Posterior cingulate gyrus (tissue), 11 donors: ENCODE results near the gene ELP6.
"Not testable (repeated sequence)": the region's sequence is repeated elsewhere in the genome, so short reads cannot be mapped to it uniquely, and the experiment has no call there.

ENCODE experiments used
- DNase-seq, 10 donors: peaks; one replicate each; pipeline versions ENCODE4 v3.0.0 to v3.0.0-alpha.2; 2020 to 2021; ENCODE audit warnings: mixed read lengths in 3 of 10
- intact Hi-C: fragments of 100-400 bp; cut with DNase I; formaldehyde crosslinking; loops from one replicate; pipeline ENCODE4 v1.15.1; 2023

ELP6 gene

GRCh38 chr3:47475029-47475569 is 38.4 kb downstream of the ELP6 start:
- peak in 1 of 10 donors; percentile 16 for DNase-seq
- intact Hi-C loops = loop anchor here (1.0 to 2.0 kb wide), 2 partner anchors 34 to 54 kb away; no protein-coding TSS in a partner anchor

- DNase-seq = no peak
Measured at GRCh38 chr3:47473391-47473790, 40.1 kb downstream of the ELP6 start.

GRCh38 chr3:47469616-47470015 is 43.9 kb downstream of the ELP6 start:
- no peak for DNase-seq

More at GRCh38 chr3:47473391-47473790, 40.1 kb downstream of the ELP6 start:
- intact Hi-C loops = no loop called here

DNA sequence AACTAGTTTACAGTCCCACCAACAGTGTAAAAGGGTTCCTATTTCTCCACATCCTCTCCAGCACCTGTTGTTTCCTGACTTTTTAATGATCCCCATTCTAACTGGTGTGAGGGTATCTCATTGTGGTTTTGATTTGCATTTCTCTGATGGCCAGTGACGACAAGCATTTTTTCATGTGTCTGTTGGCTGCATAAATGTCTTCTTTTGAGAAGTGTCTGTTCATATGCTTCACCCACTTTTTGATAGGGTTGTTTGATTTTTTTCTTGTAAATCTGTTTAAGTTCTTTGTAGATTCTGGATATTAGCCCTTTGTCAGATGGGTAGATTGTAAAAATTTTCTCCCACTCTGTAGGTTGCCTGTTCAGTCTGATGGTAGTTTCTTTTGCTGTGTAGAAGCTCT is 45.2 kb downstream of the ELP6 start:
- intact Hi-C loops, DNase-seq: not testable (repeated sequence)

More at GRCh38 chr3:47469616-47470015, 43.9 kb downstream of the ELP6 start:
- intact Hi-C loops = no loop called here

GRCh38 chr3:47464588-47464987 is 48.9 kb downstream of the ELP6 start:
- DNase-seq = no peak
- intact Hi-C loops = no loop called here

GRCh38 chr3:47459534-47460085 is 53.9 kb downstream of the ELP6 start:
- intact Hi-C loops, DNase-seq: not testable (repeated sequence)

DNA sequence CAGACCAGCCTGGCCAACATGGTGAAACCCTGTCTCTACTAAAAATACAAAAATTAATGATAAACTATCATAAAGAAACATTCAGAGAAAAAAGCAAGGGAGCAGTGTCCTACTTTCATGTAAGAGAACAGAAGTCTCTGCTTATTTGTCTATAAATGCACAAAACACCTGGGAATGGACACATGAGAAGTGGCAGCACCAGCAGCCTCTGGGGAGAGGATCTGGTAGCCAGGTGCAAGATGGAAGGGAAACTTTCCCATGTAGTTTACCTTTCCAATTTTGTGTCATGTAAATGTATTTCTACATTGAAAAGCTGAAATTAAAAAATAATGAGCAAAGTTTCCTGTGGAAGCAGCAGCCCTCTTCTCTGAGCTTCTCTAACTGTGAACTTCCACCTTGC is 56.5 kb downstream of the ELP6 start:
- intact Hi-C loops = no loop called here
- DNase-seq = no peak

- DNase-seq = no peak
- intact Hi-C loops = no loop called here
Measured at GRCh38 chr3:47455806-47456452, 57.6 kb downstream of the ELP6 start.

DNA sequence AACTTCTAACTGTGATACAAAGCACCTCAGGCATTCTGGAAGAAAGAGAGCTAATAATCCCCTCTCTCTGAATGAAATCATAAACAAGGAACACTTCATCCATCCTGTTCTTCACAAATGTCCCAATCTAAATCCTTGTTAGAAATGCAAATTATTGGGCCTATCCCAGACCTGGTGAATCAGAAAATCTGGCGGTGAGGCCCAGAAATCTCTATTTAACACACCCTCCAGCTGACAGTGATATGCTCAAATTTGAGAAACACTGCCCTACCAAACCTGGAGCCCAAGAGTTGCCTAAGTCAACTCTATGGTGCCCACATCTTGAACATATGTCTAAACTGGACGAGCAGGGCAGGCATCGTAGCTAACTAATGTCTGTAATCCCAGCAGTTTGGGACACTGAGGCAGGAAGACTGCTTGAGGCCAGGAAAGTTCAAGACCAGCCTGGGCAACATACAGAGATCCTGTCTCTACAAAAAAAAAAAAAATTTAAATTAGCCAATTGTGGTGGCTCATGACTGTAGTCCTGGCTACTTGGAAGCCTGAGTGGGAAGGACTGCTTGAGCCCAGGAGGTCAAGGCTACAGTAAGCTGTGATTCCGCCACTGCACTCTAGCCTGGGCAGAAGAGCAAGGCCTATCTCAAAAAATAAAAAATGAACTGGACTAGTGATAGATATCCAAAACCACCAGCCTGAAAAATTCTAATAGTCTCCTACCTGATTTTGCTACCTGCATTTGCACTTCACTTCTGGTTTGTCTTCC is 60.9 kb downstream of the ELP6 start:
- DNase-seq = no peak
- intact Hi-C loops = no loop called here
